Measurements from ENCODE around the gene GJD2.

- TF ChIP-seq EZH2 (IDR thresholded peaks at IDR 0.05) (no peak), CTCF (IDR thresholded peaks at IDR 0.05) (no peak), EZH2phosphoT487 (IDR thresholded peaks at IDR 0.05) (no peak)
Measured at GRCh38 chr15:34754171-34754601, 612 bp downstream of the GJD2 start.

All from neural progenitor cell (in vitro differentiated cells).